Measurements from ENCODE around the gene CADPS2.

The CADPS2 gene

DNA sequence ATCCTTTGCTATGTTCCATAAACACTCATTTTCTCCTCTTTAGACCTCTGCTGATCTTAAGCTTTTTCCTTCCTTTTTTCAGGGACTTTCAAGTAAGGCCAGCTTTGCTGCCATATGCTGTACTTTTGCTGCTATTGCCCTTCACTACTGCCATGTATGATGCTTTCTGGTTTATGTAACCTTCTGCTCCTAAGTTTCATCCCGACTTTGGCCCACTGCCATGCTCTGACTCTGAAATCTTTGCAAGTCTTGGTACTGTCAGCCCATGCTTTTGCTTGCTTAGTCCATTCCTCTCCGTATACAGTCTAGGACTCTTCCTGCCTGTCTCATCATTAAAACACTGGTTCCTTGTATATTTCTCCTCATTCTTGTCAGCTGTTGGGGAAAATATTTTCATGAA is 339.8 kb downstream of the CADPS2 start:
- H2AFZ ChIP-seq (ENCODE audit: low read depth, low read length, severe bottlenecking): no peak overlapping the region
- no peaks in the 10 kb centered on the region for H3K27me3 ChIP-seq (ENCODE audit: low read length)
- H3K9me3 ChIP-seq (ENCODE audit: insufficient read depth, low read length): no peaks in the 10 kb centered on the region
- no peaks in the 10 kb centered on the region for H3F3A ChIP-seq (ENCODE audit: insufficient read depth)
- TF ChIP-seq CTCF (IDR thresholded peaks at IDR 0.05; ENCODE audit: insufficient read depth, low read length, poor library complexity, severe bottlenecking): no peak
- no peak for TF ChIP-seq EZH2phosphoT487 (conservative IDR thresholded peaks at IDR 0.05; ENCODE audit: low read length)
- no peak overlapping the region for H3K9ac ChIP-seq (ENCODE audit: low read length)
- H3K79me2 ChIP-seq (ENCODE audit: insufficient read depth, low read length): no peaks in the 10 kb centered on the region
- no peaks in the 10 kb centered on the region for H3K9me2 ChIP-seq (replicated peaks; ENCODE audit: insufficient read depth, low read length)
- H4K20me1 ChIP-seq (ENCODE audit: low read depth, low read length): no peaks in the 10 kb centered on the region
- no peak overlapping the region for H3K4me2 ChIP-seq (ENCODE audit: low read depth, low read length, poor library complexity, severe bottlenecking)
- H3K4me3 ChIP-seq (ENCODE audit: insufficient read depth, low read length, poor library complexity, severe bottlenecking): no peak overlapping the region
- H3K27ac ChIP-seq (ENCODE audit: low read depth, low read length): no peak overlapping the region
- H3K36me3 ChIP-seq (ENCODE audit: low read length): no peaks in the 10 kb centered on the region

GRCh38 chr7:122544463-122544862 is 341.8 kb downstream of the CADPS2 start:
- Histone ChIP-seq H3K79me2 (ENCODE audit: insufficient read depth, low read length) (no peaks in the 10 kb centered on the region), H3K4me3 (ENCODE audit: insufficient read depth, low read length, poor library complexity, severe bottlenecking) (no peak overlapping the region), H3K27me3 (ENCODE audit: low read length) (no peaks in the 10 kb centered on the region), H3K9me3 (ENCODE audit: insufficient read depth, low read length) (no peaks in the 10 kb centered on the region), H3K36me3 (ENCODE audit: low read length) (no peaks in the 10 kb centered on the region), H3F3A (ENCODE audit: insufficient read depth) (no peaks in the 10 kb centered on the region), H3K27ac (ENCODE audit: low read depth, low read length) (no peak overlapping the region), H4K20me1 (ENCODE audit: low read depth, low read length) (no peaks in the 10 kb centered on the region), H3K4me2 (ENCODE audit: low read depth, low read length, poor library complexity, severe bottlenecking) (no peak overlapping the region), H3K9me2 (replicated peaks; ENCODE audit: insufficient read depth, low read length) (no peaks in the 10 kb centered on the region), H3K9ac (ENCODE audit: low read length) (no peak overlapping the region), H2AFZ (ENCODE audit: low read depth, low read length, severe bottlenecking) (no peak overlapping the region)
- no peak for TF ChIP-seq EZH2phosphoT487 (conservative IDR thresholded peaks at IDR 0.05; ENCODE audit: low read length)
- no peak for TF ChIP-seq CTCF (IDR thresholded peaks at IDR 0.05; ENCODE audit: insufficient read depth, low read length, poor library complexity, severe bottlenecking)

- Histone ChIP-seq H4K20me1 (ENCODE audit: low read depth, low read length) (no peaks in the 10 kb centered on the region), H3F3A (ENCODE audit: insufficient read depth) (no peaks in the 10 kb centered on the region), H3K36me3 (ENCODE audit: low read length) (no peaks in the 10 kb centered on the region), H2AFZ (ENCODE audit: low read depth, low read length, severe bottlenecking) (no peak overlapping the region), H3K9me2 (replicated peaks; ENCODE audit: insufficient read depth, low read length) (no peaks in the 10 kb centered on the region), H3K27me3 (ENCODE audit: low read length) (no peaks in the 10 kb centered on the region), H3K79me2 (ENCODE audit: insufficient read depth, low read length) (no peaks in the 10 kb centered on the region), H3K4me2 (ENCODE audit: low read depth, low read length, poor library complexity, severe bottlenecking) (no peak overlapping the region), H3K4me3 (ENCODE audit: insufficient read depth, low read length, poor library complexity, severe bottlenecking) (no peak overlapping the region), H3K9me3 (ENCODE audit: insufficient read depth, low read length) (no peaks in the 10 kb centered on the region), H3K27ac (ENCODE audit: low read depth, low read length) (no peak overlapping the region), H3K9ac (ENCODE audit: low read length) (no peak overlapping the region)
- no peak for TF ChIP-seq EZH2phosphoT487 (conservative IDR thresholded peaks at IDR 0.05; ENCODE audit: low read length)
- no peak for TF ChIP-seq CTCF (IDR thresholded peaks at IDR 0.05; ENCODE audit: insufficient read depth, low read length, poor library complexity, severe bottlenecking)
Measured at GRCh38 chr7:122543891-122544290, 342.4 kb downstream of the CADPS2 start.
